ENCODE results near the gene OSBPL10. TPM values are rescaled to one million over a fixed set of nuclear protein-coding genes. Genes with fewer than 3 reads are reported as not detected.

OSBPL10 gene
- total RNA-seq, 1 experiment from 2014 or later: 2.3 TPM

DNA sequence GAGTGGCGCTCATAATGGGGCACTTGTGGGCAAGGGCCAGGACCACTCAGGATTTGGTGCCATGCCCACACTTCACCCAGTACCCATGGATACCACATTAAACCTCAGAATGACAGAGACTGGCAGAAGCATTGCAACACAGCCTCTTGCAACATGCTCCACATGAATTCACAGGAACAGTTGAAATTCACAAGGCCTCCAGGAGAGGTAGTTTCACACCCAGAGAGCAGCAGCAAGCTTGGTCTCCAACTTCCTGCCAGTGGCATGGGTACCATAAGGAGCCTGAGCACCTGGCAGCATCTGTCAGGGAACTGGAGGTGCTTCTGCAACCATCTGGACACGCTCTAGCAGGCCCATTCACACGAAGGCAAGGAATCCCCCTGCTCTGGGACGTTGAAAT, 101.0 kb downstream of the OSBPL10 start:
- DNase-seq (ENCODE audit: low spot score): no peak
- no peaks in the 10 kb centered on the region for H3K4me1 ChIP-seq (ENCODE audit: insufficient read depth, low read length, poor library complexity, severe bottlenecking)
- H3K36me3 ChIP-seq (ENCODE audit: insufficient read depth, low read length, poor library complexity, severe bottlenecking): no peaks in the 10 kb centered on the region
- BruUV-seq (replicated peaks): no TSS peak
- no peak overlapping the region for H3K4me3 ChIP-seq (ENCODE audit: low read depth, low read length, poor library complexity, severe bottlenecking)
- intact Hi-C loops (cut with micrococcal nuclease; ENCODE audit: unreplicated experiment): no loop called here
- no peaks in the 10 kb centered on the region for H3K9me3 ChIP-seq (ENCODE audit: low read depth, low read length, poor library complexity, severe bottlenecking)
- CTCF ChIA-PET: no interaction called here
- H3K27me3 ChIP-seq (replicated peaks; ENCODE audit: insufficient read depth, low read depth, low read length, poor library complexity): no peaks in the 10 kb centered on the region
- no peak for TF ChIP-seq EZH2 (IDR thresholded peaks at IDR 0.05; ENCODE audit: borderline replicate concordance, low read depth, low read length, poor library complexity, severe bottlenecking)
- TF ChIP-seq, protein P1, sequence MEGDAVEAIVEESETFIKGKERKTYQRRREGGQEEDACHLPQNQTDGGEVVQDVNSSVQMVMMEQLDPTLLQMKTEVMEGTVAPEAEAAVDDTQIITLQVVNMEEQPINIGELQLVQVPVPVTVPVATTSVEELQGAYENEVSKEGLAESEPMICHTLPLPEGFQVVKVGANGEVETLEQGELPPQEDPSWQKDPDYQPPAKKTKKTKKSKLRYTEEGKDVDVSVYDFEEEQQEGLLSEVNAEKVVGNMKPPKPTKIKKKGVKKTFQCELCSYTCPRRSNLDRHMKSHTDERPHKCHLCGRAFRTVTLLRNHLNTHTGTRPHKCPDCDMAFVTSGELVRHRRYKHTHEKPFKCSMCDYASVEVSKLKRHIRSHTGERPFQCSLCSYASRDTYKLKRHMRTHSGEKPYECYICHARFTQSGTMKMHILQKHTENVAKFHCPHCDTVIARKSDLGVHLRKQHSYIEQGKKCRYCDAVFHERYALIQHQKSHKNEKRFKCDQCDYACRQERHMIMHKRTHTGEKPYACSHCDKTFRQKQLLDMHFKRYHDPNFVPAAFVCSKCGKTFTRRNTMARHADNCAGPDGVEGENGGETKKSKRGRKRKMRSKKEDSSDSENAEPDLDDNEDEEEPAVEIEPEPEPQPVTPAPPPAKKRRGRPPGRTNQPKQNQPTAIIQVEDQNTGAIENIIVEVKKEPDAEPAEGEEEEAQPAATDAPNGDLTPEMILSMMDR (conservative IDR thresholded peaks at IDR 0.05; ENCODE audit: low read depth, low read length): no peak
- POLR2A ChIA-PET (ENCODE audit: low non-redundant PET): no interaction called here
- H3K27ac ChIP-seq (ENCODE audit: low read depth, low read length, poor library complexity, severe bottlenecking): no peak overlapping the region

- BruUV-seq (replicated peaks): no TSS peak
- no peak for DNase-seq (ENCODE audit: low spot score)
- Histone ChIP-seq H3K4me1 (ENCODE audit: insufficient read depth, low read length, poor library complexity, severe bottlenecking) (no peaks in the 10 kb centered on the region), H3K27me3 (replicated peaks; ENCODE audit: insufficient read depth, low read depth, low read length, poor library complexity) (no peaks in the 10 kb centered on the region), H3K27ac (ENCODE audit: low read depth, low read length, poor library complexity, severe bottlenecking) (no peak overlapping the region), H3K36me3 (ENCODE audit: insufficient read depth, low read length, poor library complexity, severe bottlenecking) (no peaks in the 10 kb centered on the region), H3K9me3 (ENCODE audit: low read depth, low read length, poor library complexity, severe bottlenecking) (no peaks in the 10 kb centered on the region), H3K4me3 (ENCODE audit: low read depth, low read length, poor library complexity, severe bottlenecking) (no peak overlapping the region)
- ChIA-PET CTCF (no interaction called here), POLR2A (ENCODE audit: low non-redundant PET) (no interaction called here)
- intact Hi-C loops (cut with micrococcal nuclease; ENCODE audit: unreplicated experiment): no loop called here
- no peak for TF ChIP-seq EZH2 (IDR thresholded peaks at IDR 0.05; ENCODE audit: borderline replicate concordance, low read depth, low read length, poor library complexity, severe bottlenecking)
- TF ChIP-seq, protein P1 (conservative IDR thresholded peaks at IDR 0.05; ENCODE audit: low read depth, low read length): no peak
Measured at GRCh38 chr3:31879365-31879764, 101.7 kb downstream of the OSBPL10 start.

DNA sequence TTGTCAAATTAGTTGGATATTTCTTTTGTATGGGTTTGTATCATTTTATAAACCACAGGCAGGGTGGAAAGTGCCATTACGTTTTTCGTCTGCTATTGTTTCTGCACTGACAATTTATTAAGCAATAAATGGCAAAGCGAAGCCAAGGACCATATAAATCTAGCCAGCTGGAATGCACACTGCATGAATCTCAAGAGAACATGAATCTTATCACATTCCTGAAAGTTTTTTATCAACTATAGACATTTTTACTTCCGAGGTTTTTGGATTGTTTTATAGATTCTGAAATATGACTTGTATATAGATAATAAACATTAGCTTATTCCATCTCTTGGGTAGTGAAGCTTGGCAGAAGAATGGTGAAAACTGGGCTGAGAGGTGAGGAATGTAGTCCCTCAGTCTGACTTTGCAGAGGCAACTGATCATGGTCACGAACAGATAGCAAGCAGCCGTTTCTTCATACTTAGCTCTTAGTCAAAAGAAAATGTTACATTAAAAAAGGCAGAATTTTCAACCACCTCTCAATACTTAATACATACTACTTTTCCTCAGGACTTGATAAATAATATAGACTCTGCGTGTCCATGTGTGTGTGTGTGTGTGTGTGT, 102.7 kb downstream of the OSBPL10 start:
- Histone ChIP-seq H3K27me3 (replicated peaks; ENCODE audit: insufficient read depth, low read depth, low read length, poor library complexity) (no peaks in the 10 kb centered on the region), H3K36me3 (ENCODE audit: insufficient read depth, low read length, poor library complexity, severe bottlenecking) (no peaks in the 10 kb centered on the region), H3K4me1 (ENCODE audit: insufficient read depth, low read length, poor library complexity, severe bottlenecking) (no peaks in the 10 kb centered on the region), H3K27ac (ENCODE audit: low read depth, low read length, poor library complexity, severe bottlenecking) (no peak overlapping the region), H3K9me3 (ENCODE audit: low read depth, low read length, poor library complexity, severe bottlenecking) (no peaks in the 10 kb centered on the region), H3K4me3 (ENCODE audit: low read depth, low read length, poor library complexity, severe bottlenecking) (no peak overlapping the region)
- CTCF ChIA-PET: no interaction called here
- no peak for TF ChIP-seq EZH2 (IDR thresholded peaks at IDR 0.05; ENCODE audit: borderline replicate concordance, low read depth, low read length, poor library complexity, severe bottlenecking)
- TF ChIP-seq, protein P1 (conservative IDR thresholded peaks at IDR 0.05; ENCODE audit: low read depth, low read length): no peak
- no TSS peak for BruUV-seq (replicated peaks)
- no peak for DNase-seq (ENCODE audit: low spot score)
- intact Hi-C loops (cut with micrococcal nuclease; ENCODE audit: unreplicated experiment): no loop called here
- POLR2A ChIA-PET (ENCODE audit: low non-redundant PET): no interaction called here
